Sigmoid colon (tissue), 7 donors: ENCODE data around the gene ADCK1. TPM values are rescaled to one million over a fixed set of nuclear protein-coding genes. Genes with fewer than 3 reads are reported as not detected.

ENCODE experiments used
- DNase-seq: peaks from one replicate; pipeline ENCODE4 v3.0.0-alpha.2; 2019
- H3K27ac ChIP-seq, 4 donors: fragments of 200-600 bp; sonication (generic); one replicate each; pipeline ENCODE4 v1.5.1; 2016 to 2019; ENCODE audit warnings: mild to moderate bottlenecking in 1 of 4
- H3K27me3 ChIP-seq, 3 donors: fragments of 200-600 bp; sonication (generic); one replicate each; pipeline ENCODE4 v1.5.1; 2019; ENCODE audit warnings: mild to moderate bottlenecking in 1 of 3
- H3K36me3 ChIP-seq, 4 donors: fragments of 200-600 bp; sonication (generic); one replicate each; pipeline ENCODE4 v1.5.1; 2016 to 2019
- H3K4me1 ChIP-seq, 4 donors: fragments of 200-600 bp; sonication (generic); one replicate each; pipeline ENCODE4 v1.5.1; 2017 to 2019
- H3K4me3 ChIP-seq, 4 donors: fragments of 200-600 bp; sonication (generic); one replicate each; pipeline ENCODE4 v1.5.1; 2017 to 2019; ENCODE audit warnings: mild to moderate bottlenecking in 2 of 4, moderate library complexity in 1 of 4
- H3K9me3 ChIP-seq, 4 donors: fragments of 200-600 bp in 3 of 4; sonication (generic) in 3 of 4; one replicate each; pipeline versions ENCODE4 v1.5.1 to v1.6.1; 2013 to 2019
- EP300 ChIP-seq, 4 donors: sonication (generic); formaldehyde crosslinking; IDR thresholded peaks; one replicate each; pipeline ENCODE4 v1.6.1; 2017; ENCODE audit warnings: antibody characterized with exemption in 4 of 4
- POLR2A ChIP-seq, 2 donors: fragments of 450-650 bp; IDR thresholded peaks; one replicate each; pipeline ENCODE4 v1.6.1; 2016; ENCODE audit warnings: antibody characterized with exemption in 2 of 2, mild to moderate bottlenecking in 2 of 2, moderate library complexity in 2 of 2
- POLR2AphosphoS5 ChIP-seq, 4 donors: sonication (generic); formaldehyde crosslinking; IDR thresholded peaks; one replicate each; pipeline ENCODE4 v1.6.1; 2017; ENCODE audit warnings: antibody characterized with exemption in 4 of 4
- WGBS, 2 donors: extraction: QIAGEN DNeasy Blood & Tissue Kit; methylation state at CpG; one replicate each; pipeline ENCODE4 v1.1.7; 2013; 5-methylcytosine and 5-hydroxymethylcytosine counted together
- intact Hi-C: fragments of 100-400 bp; cut with DNase I; formaldehyde crosslinking; loops from one replicate; pipeline ENCODE4 v1.15.1; 2023
- polyA plus RNA-seq, 3 donors: library from polyadenylated mRNA; stranded (reverse); fragments of 200-250 nt; gene quantifications; one replicate each; pipeline ENCODE4 v1.2.3, GENCODE V29; 2013
- total RNA-seq, 4 donors: library from RNA; depleted of rRNA; stranded (reverse); fragments of >200 nt; gene quantifications; one replicate each; pipeline ENCODE4 v1.1.0, GENCODE V29; 2016
- TF ChIP-seq, protein P1 (sequence below), 4 experiments: fragments of 450-650 bp in 3 of 4; fragments of 200-600 bp in 1 of 4; IDR thresholded peaks; one replicate each; pipeline ENCODE4 v1.5.1; 2016 to 2019; ENCODE audit warnings: antibody characterized with exemption in 4 of 4, mild to moderate bottlenecking in 3 of 4, moderate library complexity in 2 of 4
- donor health status: healthy with polysubstance abuse.
- donor health status: Bipolar disorder and iron deficiency.
- donor health status: healthy.

ADCK1 gene
- total and polyA plus RNA-seq, 7 donors, result 3.5 to 19.4 (median 5.7) TPM

- 91 to 94% methylated on average over 2 to 4 of the region's 4 CpGs for WGBS, 2 donors
- DNase-seq, result no peak
- Histone ChIP-seq H3K36me3 (peaks cover 0 to 11% (median 0%) of the 10 kb centered on the region in 4 donors), H3K27ac (no peak overlapping the region), H3K4me3 (no peak overlapping the region), H3K27me3 (no peaks in the 10 kb centered on the region), H3K4me1 (no peaks in the 10 kb centered on the region), H3K9me3 (no peaks in the 10 kb centered on the region)
- TF ChIP-seq EP300 (IDR thresholded peaks at IDR 0.05) (no peak), POLR2A (IDR thresholded peaks at IDR 0.05) (no peak), POLR2AphosphoS5 (IDR thresholded peaks at IDR 0.05) (no peak)
- TF ChIP-seq, protein P1, sequence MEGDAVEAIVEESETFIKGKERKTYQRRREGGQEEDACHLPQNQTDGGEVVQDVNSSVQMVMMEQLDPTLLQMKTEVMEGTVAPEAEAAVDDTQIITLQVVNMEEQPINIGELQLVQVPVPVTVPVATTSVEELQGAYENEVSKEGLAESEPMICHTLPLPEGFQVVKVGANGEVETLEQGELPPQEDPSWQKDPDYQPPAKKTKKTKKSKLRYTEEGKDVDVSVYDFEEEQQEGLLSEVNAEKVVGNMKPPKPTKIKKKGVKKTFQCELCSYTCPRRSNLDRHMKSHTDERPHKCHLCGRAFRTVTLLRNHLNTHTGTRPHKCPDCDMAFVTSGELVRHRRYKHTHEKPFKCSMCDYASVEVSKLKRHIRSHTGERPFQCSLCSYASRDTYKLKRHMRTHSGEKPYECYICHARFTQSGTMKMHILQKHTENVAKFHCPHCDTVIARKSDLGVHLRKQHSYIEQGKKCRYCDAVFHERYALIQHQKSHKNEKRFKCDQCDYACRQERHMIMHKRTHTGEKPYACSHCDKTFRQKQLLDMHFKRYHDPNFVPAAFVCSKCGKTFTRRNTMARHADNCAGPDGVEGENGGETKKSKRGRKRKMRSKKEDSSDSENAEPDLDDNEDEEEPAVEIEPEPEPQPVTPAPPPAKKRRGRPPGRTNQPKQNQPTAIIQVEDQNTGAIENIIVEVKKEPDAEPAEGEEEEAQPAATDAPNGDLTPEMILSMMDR (IDR thresholded peaks at IDR 0.05), result no peak
- intact Hi-C loops, result no loop called here
Measured at GRCh38 chr14:77908847-77909246, 108.9 kb downstream of the ADCK1 start.

GRCh38 chr14:77909911-77910310, 110.0 kb downstream of the ADCK1 start:
- intact Hi-C loops, result no loop called here
- H3K27me3 ChIP-seq, result no peaks in the 10 kb centered on the region
- 78 to 80% methylated on average over 3 of the region's 3 CpGs for WGBS, 2 donors
- H3K9me3 ChIP-seq, result no peaks in the 10 kb centered on the region
- no peak overlapping the region for H3K27ac ChIP-seq
- H3K4me3 ChIP-seq, result no peak overlapping the region
- no peak for TF ChIP-seq POLR2A (IDR thresholded peaks at IDR 0.05)
- TF ChIP-seq POLR2AphosphoS5 (IDR thresholded peaks at IDR 0.05), result no peak
- TF ChIP-seq EP300 (IDR thresholded peaks at IDR 0.05), result no peak
- TF ChIP-seq, protein P1 (IDR thresholded peaks at IDR 0.05), result no peak
- peak; percentile 12 for DNase-seq
- peaks cover 0 to 10% (median 0%) of the 10 kb centered on the region in 4 donors for H3K36me3 ChIP-seq
- no peaks in the 10 kb centered on the region for H3K4me1 ChIP-seq

DNA sequence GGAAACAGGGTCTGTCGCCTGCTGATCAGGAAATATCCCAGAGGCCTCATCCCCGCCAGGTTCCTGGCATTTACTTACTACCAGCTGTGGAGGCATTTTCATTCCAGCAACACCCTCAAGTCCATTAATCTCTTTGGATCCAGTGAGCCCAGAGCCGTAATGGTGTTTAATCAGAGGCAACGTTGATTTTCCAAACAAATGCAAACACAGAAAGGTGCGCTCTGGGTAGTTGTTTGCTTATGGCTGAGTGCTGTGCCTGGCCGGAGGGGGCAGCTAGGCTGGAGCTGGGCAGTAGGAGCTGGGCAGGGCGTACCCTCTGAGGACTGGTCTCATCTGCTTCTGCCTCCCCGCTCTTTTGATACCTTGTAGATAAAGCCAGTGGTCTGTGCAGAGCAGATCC, 110.6 kb downstream of the ADCK1 start:
- no peak overlapping the region for H3K27ac ChIP-seq
- no peak for TF ChIP-seq POLR2AphosphoS5 (IDR thresholded peaks at IDR 0.05)
- TF ChIP-seq, protein P1 (IDR thresholded peaks at IDR 0.05), result no peak
- no peak for TF ChIP-seq EP300 (IDR thresholded peaks at IDR 0.05)
- TF ChIP-seq POLR2A (IDR thresholded peaks at IDR 0.05), result no peak
- H3K9me3 ChIP-seq, result no peaks in the 10 kb centered on the region
- intact Hi-C loops, result no loop called here
- 76 to 87% methylated on average over 8 of the region's 8 CpGs for WGBS, 2 donors
- no peak overlapping the region for H3K4me3 ChIP-seq
- DNase-seq, result peak; percentile 40
- H3K27me3 ChIP-seq, result no peaks in the 10 kb centered on the region
- peaks cover 0 to 4% (median 0%) of the 10 kb centered on the region in 4 donors for H3K36me3 ChIP-seq
- no peaks in the 10 kb centered on the region for H3K4me1 ChIP-seq

DNA sequence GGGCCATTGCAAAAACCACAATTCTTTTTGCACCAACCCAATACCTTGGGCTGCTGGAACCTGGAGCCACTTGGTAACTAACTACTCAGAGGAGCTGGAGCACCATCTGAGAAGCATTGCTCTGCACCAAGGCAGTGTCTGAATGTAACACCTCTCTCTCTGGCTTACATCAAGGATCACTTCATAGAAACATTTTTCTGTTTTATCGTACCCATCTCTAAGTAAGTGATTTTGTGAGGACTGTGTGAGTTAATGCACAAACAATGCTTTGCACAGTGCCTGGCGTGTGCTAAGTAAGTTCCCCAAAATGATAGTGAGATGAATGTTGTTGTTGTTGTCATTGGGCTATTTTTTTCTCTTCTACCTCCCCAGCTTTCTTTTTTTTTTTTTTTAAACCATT, 111.4 kb downstream of the ADCK1 start:
- WGBS, 2 donors, result 85 to 91% methylated on average over 2 of the region's 2 CpGs
- no peak overlapping the region for H3K27ac ChIP-seq
- TF ChIP-seq POLR2A (IDR thresholded peaks at IDR 0.05) (no peak), POLR2AphosphoS5 (IDR thresholded peaks at IDR 0.05) (no peak), EP300 (IDR thresholded peaks at IDR 0.05) (no peak)
- TF ChIP-seq, protein P1 (IDR thresholded peaks at IDR 0.05), result no peak

More for the DNA sequence above, 111.4 kb downstream of the ADCK1 start:
- Histone ChIP-seq H3K27me3 (no peaks in the 10 kb centered on the region), H3K4me3 (no peak overlapping the region), H3K9me3 (no peaks in the 10 kb centered on the region), H3K4me1 (no peaks in the 10 kb centered on the region), H3K36me3 (peaks cover 0 to 4% (median 0%) of the 10 kb centered on the region in 4 donors)
- no peak for DNase-seq
- intact Hi-C loops, result no loop called here
